Stimulated activated effector memory CD8-positive, alpha-beta T cell treated with anti-CD3 and anti-CD28 coated beads, Interleukin-12 subunit alpha, Interleukin-12 subunit beta, amount 100 ng/mL, for 72 hours (primary cell): ENCODE measurements around the gene SNW1.
"Not testable (repeated sequence)": the region's sequence is repeated elsewhere in the genome, so short reads cannot be mapped to it uniquely, and the experiment has no call there.

ENCODE experiments used
- ATAC-seq: fragments of 150-1000 bp; cut with Tn5 transposase; 2 replicates; pipeline ENCODE4 v1.10.0; 2021
- DNase-seq, 2 donors: peaks; one replicate each; pipeline ENCODE4 v3.0.0; 2021 to 2022; ENCODE audit warnings: low spot score in 2 of 2
- H3K27ac Mint-ChIP-seq: one replicate; pipeline ENCODE4 v1.8.0; 2022; ENCODE audit warnings: mild to moderate bottlenecking, mixed read lengths
- H3K36me3 Mint-ChIP-seq: one replicate; pipeline ENCODE4 v1.8.0; 2022; ENCODE audit warnings: mild to moderate bottlenecking, mixed read lengths
- H3K4me1 Mint-ChIP-seq: one replicate; pipeline ENCODE4 v1.8.0; 2022; ENCODE audit warnings: mixed read lengths
- H3K4me3 Mint-ChIP-seq: one replicate; pipeline ENCODE4 v1.8.0; 2022; ENCODE audit warnings: mild to moderate bottlenecking, mixed read lengths
- H3K9me3 Mint-ChIP-seq: one replicate; pipeline ENCODE4 v1.8.0; 2022; ENCODE audit warnings: mixed read lengths

SNW1 gene

DNA sequence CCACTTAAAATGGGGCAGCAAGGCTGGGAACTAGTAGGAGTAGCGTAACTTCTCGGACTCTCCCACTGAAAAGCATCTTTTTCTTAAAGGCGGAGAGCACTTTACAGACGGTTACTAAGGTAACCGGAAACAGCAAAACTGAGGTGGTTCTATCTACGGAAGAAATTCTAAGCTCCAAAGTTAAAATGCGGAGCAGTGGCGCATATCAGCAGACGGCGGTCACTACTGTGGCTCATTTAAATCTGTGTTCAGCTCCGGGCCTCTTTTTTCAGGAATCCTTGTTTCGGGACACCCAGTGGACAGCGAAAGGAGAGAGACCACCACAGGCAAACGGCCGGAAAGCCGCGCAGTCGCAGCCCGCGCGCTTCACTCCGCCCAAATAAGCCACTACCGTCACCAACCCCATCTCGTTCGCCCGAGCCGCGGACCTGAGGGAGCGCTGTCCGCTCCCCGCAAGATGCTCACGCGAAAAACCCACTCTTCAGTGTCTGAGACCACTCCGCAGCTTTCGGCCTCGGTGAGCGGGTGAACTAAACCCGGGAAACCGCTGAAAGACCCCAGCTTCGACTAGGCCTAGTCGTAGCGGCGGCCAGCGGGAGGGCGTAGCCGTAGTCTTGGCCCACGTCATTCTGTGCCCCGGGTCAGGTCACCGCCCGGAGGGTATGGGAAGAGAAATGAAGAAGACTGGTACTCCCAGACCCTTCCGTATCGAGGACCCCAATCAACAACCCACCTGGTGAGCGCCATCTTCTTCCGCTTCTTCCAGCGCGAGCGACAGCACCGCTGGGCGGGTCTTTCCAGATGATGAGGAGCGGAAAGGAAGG, at the start of gene SNW1:
TSS of gene SNW1 (minus strand) at position 776 of the 824 bp plus-strand sequence. CDS start at position 747, 29 bp downstream.
- Mint-ChIP-seq H3K4me3 (peak within 1 kb of the TSS; percentile 94), H3K27ac (peak within 1 kb of the TSS; percentile 97), H3K9me3 (no peaks in the 10 kb centered on the region), H3K36me3 (peaks cover 50% of the 10 kb centered on the region), H3K4me1 (peaks cover 42% of the 10 kb centered on the region)
- ATAC-seq (peak; percentile 96), DNase-seq (peak; percentile 71 to 91)

DNA sequence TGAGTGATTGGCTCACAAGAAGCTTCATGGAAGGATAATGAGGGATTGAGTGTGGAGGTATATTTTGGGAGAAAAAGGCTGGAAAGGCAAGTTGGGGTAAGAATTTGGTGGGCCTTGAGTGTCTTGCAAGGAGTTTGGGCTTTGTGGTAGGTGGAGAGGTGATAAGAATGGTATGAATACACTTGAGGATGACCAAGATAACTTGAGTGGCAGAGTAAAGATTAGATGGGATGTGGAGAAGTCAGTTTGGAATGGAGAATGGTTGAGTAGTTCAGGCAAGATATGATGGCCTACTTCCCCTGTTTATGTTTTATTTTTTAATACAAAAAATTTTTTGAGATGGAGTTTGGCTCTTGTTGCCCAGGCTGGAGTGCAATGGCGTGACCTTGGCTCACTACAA, 48.1 kb upstream of the SNW1 start:
- no peak overlapping the region for H3K27ac Mint-ChIP-seq
- peaks cover 4% of the 10 kb centered on the region for H3K4me1 Mint-ChIP-seq

GRCh38 chr14:77808250-77808649, 47.3 kb upstream of the SNW1 start:
- no peak for DNase-seq
- ATAC-seq = no peak
- Mint-ChIP-seq H3K9me3 (no peaks in the 10 kb centered on the region), H3K4me3 (no peak overlapping the region), H3K4me1 (peaks cover 4% of the 10 kb centered on the region), H3K36me3 (no peaks in the 10 kb centered on the region), H3K27ac (peak overlapping the region; percentile 63)

More for the DNA sequence above, 48.1 kb upstream of the SNW1 start:
- Mint-ChIP-seq H3K9me3 (no peaks in the 10 kb centered on the region), H3K36me3 (no peaks in the 10 kb centered on the region), H3K4me3 (no peak overlapping the region)
- no peak for DNase-seq
- no peak for ATAC-seq

GRCh38 chr14:77805706-77806105, 44.8 kb upstream of the SNW1 start:
- H3K36me3 Mint-ChIP-seq = no peaks in the 10 kb centered on the region
- no peaks in the 10 kb centered on the region for H3K9me3 Mint-ChIP-seq
- peaks cover 4% of the 10 kb centered on the region for H3K4me1 Mint-ChIP-seq
- DNase-seq = no peak
- no peak overlapping the region for H3K4me3 Mint-ChIP-seq
- no peak overlapping the region for H3K27ac Mint-ChIP-seq
- no peak for ATAC-seq

DNA sequence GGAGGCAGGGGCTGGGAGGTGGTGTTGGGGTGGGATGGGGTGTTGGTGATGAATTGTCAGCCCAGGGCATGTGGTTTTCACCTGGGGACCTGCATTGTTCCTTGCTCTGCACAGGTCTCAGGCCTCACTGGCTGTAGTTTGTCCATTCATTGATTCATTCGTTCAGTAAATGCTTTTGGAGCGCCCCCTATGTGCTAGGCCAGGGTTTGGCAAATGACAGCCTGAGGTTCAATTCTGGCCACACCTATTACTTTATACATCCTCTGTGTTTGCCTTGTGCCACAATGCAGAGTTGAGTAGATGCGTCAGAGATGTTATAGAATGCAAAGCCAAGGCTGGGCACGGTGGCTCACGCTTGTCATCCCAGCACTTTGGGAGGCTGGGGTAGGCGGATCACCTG, 43.6 kb upstream of the SNW1 start:
- Mint-ChIP-seq H3K36me3 (no peaks in the 10 kb centered on the region), H3K4me3 (no peak overlapping the region), H3K9me3 (no peaks in the 10 kb centered on the region), H3K4me1 (peaks cover 12% of the 10 kb centered on the region), H3K27ac (no peak overlapping the region)
- ATAC-seq (no peak), DNase-seq (peak; percentile 8 to 65)

GRCh38 chr14:77800814-77801213, 39.9 kb upstream of the SNW1 start:
- H3K36me3 Mint-ChIP-seq = no peaks in the 10 kb centered on the region
- peak overlapping the region; percentile 92 for H3K27ac Mint-ChIP-seq
- peak overlapping the region; percentile 85 for H3K4me3 Mint-ChIP-seq
- peaks cover 11% of the 10 kb centered on the region for H3K4me1 Mint-ChIP-seq
- DNase-seq = no peak
- ATAC-seq = no peak
- H3K9me3 Mint-ChIP-seq = no peaks in the 10 kb centered on the region

GRCh38 chr14:77799863-77800730, 39.1 kb upstream of the SNW1 start, which contains the start of gene ADCK1:
Gene ADCK1, plus strand, starts transcription at chr14:77800109. Its CDS starts 18,870 bp downstream, at chr14:77818979.
- Mint-ChIP-seq H3K4me3 (peak within 1 kb of the TSS; percentile 85), H3K36me3 (no peaks in the 10 kb centered on the region), H3K4me1 (peaks cover 11% of the 10 kb centered on the region), H3K9me3 (no peaks in the 10 kb centered on the region), H3K27ac (peak within 1 kb of the TSS; percentile 92)
- DNase-seq (peak; percentile 79 to 94), ATAC-seq (peak; percentile 97)

GRCh38 chr14:77799456-77799855, 38.5 kb upstream of the SNW1 start:
- H3K27ac Mint-ChIP-seq = peak overlapping the region; percentile 92
- peak overlapping the region; percentile 85 for H3K4me3 Mint-ChIP-seq
- H3K4me1 Mint-ChIP-seq = peaks cover 11% of the 10 kb centered on the region
- not testable (repeated sequence) for H3K9me3 Mint-ChIP-seq, ATAC-seq, DNase-seq, H3K36me3 Mint-ChIP-seq

GRCh38 chr14:77794357-77794756, 33.4 kb upstream of the SNW1 start:
- no peak overlapping the region for H3K27ac Mint-ChIP-seq
- DNase-seq (no peak), ATAC-seq (no peak)
- no peaks in the 10 kb centered on the region for H3K9me3 Mint-ChIP-seq
- H3K4me3 Mint-ChIP-seq = no peak overlapping the region
- H3K4me1 Mint-ChIP-seq = peaks cover 10% of the 10 kb centered on the region
- no peaks in the 10 kb centered on the region for H3K36me3 Mint-ChIP-seq

DNA sequence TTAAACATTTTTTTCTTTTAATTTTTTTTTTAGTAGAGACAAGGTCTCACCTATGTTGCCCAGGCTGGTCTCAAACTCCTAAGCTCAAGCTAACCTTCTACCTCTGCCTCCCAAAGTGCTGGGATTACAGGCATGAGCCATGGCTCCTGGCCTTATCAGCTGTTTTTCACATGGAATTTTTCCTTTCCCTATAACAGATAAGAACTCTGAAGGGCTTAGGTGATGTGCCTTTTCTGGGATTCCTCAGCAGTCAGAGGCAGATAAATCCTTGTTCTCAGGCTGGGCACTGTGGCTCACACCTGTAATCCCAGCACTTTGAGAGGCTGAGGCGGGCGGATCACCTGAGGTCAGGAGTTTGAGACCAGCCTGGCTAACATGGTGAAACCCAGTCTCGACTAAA, 32.3 kb upstream of the SNW1 start:
- H3K36me3 Mint-ChIP-seq, ATAC-seq, DNase-seq, H3K27ac Mint-ChIP-seq, H3K4me1 Mint-ChIP-seq, H3K4me3 Mint-ChIP-seq, H3K9me3 Mint-ChIP-seq: not testable (repeated sequence)

DNA sequence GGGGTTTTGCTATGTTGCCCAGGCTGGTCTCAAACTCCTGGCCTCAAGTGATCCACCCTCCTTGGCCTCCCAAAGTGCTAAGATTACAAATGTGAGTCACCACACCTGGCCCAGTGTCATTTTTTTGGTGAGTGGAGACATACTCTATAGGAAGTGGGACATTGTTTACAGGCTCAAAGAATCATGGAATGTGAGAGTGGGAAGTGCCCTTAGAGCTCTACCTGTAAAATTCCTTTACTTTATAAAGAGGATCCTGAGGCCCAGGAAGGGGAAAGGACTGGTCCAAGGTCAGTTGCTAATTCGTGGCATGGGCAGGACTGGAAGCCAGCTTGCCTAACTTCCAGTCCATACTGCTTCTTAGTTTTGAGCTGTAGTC, 30.3 kb upstream of the SNW1 start:
- Mint-ChIP-seq H3K36me3 (no peaks in the 10 kb centered on the region), H3K4me1 (peaks cover 9% of the 10 kb centered on the region), H3K9me3 (no peaks in the 10 kb centered on the region), H3K27ac (no peak overlapping the region), H3K4me3 (no peak overlapping the region)
- DNase-seq (no peak), ATAC-seq (no peak)

DNA sequence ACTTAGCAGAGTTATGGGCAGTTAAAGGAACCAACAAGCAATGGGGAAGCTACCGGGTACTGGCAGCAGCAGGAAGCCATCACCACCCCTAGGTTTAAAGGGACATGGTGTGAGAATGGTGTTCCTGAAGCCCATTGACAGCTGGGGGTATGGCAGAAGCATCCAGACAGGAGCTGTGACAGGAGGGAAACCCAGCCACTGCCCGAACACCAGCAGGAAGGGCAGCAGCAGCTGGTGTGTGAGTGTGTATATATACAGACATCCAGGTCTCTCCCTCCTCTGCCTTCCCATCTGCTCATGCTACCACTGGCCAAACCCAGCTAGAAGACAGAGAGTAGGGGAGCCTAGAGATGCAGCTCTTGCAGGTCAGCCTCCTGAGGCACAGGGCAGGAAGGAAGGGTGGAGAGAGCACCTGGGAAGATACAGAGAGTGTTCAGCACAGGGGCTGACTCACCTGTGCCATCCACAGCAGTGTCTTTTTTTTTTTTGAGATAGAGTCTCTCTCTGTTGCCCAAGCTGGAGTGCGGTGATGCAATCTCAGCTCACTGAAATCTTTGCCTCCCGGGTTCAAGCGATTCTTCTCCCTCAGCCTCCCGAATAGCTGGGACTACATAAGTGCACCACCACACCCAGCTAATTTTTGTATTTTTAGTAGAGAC, 29.7 kb upstream of the SNW1 start:
- peaks cover 9% of the 10 kb centered on the region for H3K4me1 Mint-ChIP-seq
- DNase-seq (no peak), ATAC-seq (peak; percentile 37)
- no peak overlapping the region for H3K27ac Mint-ChIP-seq
- H3K36me3 Mint-ChIP-seq = no peaks in the 10 kb centered on the region
- no peak overlapping the region for H3K4me3 Mint-ChIP-seq
- no peaks in the 10 kb centered on the region for H3K9me3 Mint-ChIP-seq

GRCh38 chr14:77786148-77786547, 25.2 kb upstream of the SNW1 start:
- Mint-ChIP-seq H3K4me3 (no peak overlapping the region), H3K4me1 (peaks cover 9% of the 10 kb centered on the region), H3K27ac (no peak overlapping the region), H3K36me3 (no peaks in the 10 kb centered on the region), H3K9me3 (no peaks in the 10 kb centered on the region)
- DNase-seq = no peak
- no peak for ATAC-seq

DNA sequence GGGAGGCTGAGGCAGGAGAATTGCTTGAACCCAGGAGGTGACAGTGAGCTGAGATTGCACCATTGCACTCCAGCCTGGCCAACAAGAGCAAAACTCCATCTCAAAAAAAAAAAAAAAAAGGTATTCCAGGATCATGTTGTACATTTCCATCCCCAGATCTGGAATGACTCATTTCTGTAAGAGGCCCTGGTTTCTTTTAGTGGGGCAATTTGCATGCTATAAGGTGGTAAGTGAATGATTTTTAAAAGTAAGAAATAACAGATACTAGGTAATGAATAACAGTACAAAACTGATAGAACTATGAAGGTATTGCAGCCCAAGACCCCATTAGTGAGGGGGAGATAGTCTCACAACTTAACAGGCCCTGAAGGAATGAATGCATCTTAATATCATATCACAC, 21.2 kb upstream of the SNW1 start:
- Mint-ChIP-seq H3K4me3 (no peak overlapping the region), H3K9me3 (no peaks in the 10 kb centered on the region), H3K36me3 (no peaks in the 10 kb centered on the region), H3K27ac (no peak overlapping the region), H3K4me1 (no peaks in the 10 kb centered on the region)
- DNase-seq (no peak), ATAC-seq (no peak)

- not testable (repeated sequence) for H3K4me3 Mint-ChIP-seq, H3K27ac Mint-ChIP-seq, DNase-seq
Observed at GRCh38 chr14:77773966-77774365, 13.0 kb upstream of the SNW1 start.

More at GRCh38 chr14:77773966-77774365, 13.0 kb upstream of the SNW1 start:
- H3K36me3 Mint-ChIP-seq, ATAC-seq, H3K9me3 Mint-ChIP-seq, H3K4me1 Mint-ChIP-seq: not testable (repeated sequence)
